ENCODE data around the gene ADAMTSL1.

Gene ADAMTSL1, protein sequence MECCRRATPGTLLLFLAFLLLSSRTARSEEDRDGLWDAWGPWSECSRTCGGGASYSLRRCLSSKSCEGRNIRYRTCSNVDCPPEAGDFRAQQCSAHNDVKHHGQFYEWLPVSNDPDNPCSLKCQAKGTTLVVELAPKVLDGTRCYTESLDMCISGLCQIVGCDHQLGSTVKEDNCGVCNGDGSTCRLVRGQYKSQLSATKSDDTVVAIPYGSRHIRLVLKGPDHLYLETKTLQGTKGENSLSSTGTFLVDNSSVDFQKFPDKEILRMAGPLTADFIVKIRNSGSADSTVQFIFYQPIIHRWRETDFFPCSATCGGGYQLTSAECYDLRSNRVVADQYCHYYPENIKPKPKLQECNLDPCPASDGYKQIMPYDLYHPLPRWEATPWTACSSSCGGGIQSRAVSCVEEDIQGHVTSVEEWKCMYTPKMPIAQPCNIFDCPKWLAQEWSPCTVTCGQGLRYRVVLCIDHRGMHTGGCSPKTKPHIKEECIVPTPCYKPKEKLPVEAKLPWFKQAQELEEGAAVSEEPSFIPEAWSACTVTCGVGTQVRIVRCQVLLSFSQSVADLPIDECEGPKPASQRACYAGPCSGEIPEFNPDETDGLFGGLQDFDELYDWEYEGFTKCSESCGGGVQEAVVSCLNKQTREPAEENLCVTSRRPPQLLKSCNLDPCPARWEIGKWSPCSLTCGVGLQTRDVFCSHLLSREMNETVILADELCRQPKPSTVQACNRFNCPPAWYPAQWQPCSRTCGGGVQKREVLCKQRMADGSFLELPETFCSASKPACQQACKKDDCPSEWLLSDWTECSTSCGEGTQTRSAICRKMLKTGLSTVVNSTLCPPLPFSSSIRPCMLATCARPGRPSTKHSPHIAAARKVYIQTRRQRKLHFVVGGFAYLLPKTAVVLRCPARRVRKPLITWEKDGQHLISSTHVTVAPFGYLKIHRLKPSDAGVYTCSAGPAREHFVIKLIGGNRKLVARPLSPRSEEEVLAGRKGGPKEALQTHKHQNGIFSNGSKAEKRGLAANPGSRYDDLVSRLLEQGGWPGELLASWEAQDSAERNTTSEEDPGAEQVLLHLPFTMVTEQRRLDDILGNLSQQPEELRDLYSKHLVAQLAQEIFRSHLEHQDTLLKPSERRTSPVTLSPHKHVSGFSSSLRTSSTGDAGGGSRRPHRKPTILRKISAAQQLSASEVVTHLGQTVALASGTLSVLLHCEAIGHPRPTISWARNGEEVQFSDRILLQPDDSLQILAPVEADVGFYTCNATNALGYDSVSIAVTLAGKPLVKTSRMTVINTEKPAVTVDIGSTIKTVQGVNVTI (N-terminal part only)

DNA sequence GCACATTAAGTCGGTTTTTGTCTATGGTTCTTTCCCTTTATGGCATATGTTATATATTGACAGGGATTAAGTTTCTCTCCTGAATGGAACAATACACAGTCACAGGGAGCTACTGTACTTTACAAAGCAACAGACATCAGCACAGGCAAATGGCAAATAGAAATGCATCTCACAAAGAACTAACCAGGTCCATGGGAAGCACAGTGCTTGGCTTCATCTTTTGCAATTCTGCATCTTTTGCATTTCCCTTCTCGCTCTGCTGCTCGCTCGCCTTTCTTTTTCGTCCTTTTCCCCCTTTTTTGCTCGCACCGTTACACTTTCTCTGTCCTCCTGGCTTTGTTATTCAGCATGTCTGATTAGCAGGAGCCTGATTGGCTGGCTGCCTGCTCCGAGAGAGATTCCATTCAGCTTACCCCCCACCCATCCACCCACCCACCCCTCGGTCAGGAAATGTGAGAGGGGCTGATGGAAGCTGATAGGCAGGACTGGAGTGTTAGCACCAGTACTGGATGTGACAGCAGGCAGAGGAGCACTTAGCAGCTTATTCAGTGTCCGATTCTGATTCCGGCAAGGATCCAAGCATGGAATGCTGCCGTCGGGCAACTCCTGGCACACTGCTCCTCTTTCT lies at the start of gene ADAMTSL1:
Gene ADAMTSL1 (plus strand): TSS at position 502 of the 628 bp plus-strand sequence. CDS start 80 bp downstream, at position 582.
- CTCF ChIA-PET, result no interaction called here
- Mint-ChIP-seq H3K9me3 (no peaks in the 10 kb centered on the region), H3K36me3 (no peaks in the 10 kb centered on the region), H3K27me3 (peaks cover 9% of the 10 kb centered on the region), H3K4me3 (no peak within 1 kb of the TSS), H3K4me1 (no peaks in the 10 kb centered on the region), H3K27ac (no peak within 1 kb of the TSS)
- DNase-seq, result no peak

DNA sequence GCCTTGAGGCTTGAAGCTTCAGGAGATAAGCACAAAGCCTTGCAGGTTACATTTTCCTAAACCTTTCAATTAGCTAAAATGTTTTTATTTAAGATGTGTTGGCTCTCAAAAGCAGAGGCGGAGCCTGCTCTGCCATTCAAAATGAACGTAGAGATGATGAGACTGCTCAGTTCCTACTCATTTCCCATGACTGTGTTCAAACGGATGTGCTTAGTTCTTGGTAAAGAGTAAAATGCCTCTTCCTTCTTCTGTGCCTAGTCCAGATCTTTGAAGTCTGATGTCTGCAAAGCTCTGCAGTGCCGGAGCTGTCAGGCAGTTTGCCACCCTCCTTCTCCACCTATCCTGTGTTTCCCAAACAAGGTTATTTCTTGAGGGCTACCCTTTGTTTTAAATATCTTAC lies 46.3 kb upstream of the ADAMTSL1 start:
- Mint-ChIP-seq H3K36me3 (no peaks in the 10 kb centered on the region), H3K4me3 (no peak overlapping the region), H3K27me3 (no peaks in the 10 kb centered on the region), H3K9me3 (no peaks in the 10 kb centered on the region), H3K27ac (no peak overlapping the region), H3K4me1 (no peaks in the 10 kb centered on the region)
- CTCF ChIA-PET, result no interaction called here
- DNase-seq, result no peak

DNA sequence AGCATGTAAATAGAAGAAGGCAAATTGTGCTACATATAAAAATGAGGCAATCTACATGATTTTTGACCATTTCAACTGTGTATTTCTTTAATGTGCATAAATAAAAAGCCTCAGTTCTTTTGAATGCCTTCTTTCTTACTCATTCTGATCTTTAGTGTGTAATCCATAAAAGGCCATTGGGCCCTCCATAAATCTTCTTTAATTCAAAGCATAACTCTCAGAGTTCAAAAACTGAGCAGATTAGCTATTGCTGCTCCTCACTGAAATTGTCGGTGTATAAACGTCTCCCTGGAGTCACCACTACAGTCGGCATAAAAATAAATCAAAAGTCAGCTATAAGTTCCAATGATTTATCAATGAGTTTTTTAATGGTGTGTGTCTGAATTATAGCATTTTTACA lies 45.3 kb upstream of the ADAMTSL1 start:
- Mint-ChIP-seq H3K36me3 (no peaks in the 10 kb centered on the region), H3K27ac (no peak overlapping the region), H3K9me3 (no peaks in the 10 kb centered on the region), H3K4me3 (no peak overlapping the region), H3K27me3 (no peaks in the 10 kb centered on the region), H3K4me1 (no peaks in the 10 kb centered on the region)
- CTCF ChIA-PET, result no interaction called here
- no peak for DNase-seq

DNA sequence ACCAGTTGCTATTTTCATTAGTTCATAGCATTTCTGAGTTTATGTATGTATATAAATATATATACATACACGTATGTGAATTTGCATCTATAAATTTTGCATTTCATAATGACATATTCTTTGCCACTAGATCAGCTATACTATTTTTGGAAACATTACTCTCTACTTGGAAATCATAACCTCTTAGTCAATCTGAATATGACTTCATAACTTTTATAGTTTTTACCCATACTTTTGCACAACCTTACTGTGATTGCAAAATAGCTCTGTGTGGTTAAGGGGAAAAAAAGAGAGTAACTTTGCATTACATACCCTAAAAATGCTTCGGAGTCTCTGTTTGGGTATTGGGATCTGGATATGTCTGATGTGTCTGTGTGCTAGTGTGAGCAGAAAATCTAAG lies 44.9 kb upstream of the ADAMTSL1 start:
- CTCF ChIA-PET, result no interaction called here
- Mint-ChIP-seq H3K27me3 (no peaks in the 10 kb centered on the region), H3K36me3 (no peaks in the 10 kb centered on the region), H3K27ac (no peak overlapping the region), H3K4me1 (no peaks in the 10 kb centered on the region), H3K9me3 (no peaks in the 10 kb centered on the region), H3K4me3 (no peak overlapping the region)
- no peak for DNase-seq

DNA sequence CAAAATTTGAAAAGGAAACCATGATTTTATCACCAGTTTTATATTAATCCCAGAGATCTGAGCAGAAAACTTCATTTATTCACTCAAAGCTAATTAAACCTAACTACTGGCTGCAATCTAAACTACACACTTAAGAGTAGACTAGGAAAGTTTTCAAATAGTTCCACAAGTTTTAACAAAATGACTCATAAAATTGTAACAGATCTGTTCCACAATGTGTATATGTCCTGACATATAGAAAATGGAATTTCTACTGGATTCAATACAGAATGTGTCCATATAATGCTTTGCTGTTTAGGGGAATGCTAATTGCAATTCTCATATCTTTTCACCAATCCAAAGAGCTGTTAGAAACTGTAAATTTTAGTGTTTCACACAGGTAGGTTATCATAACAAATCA lies 40.3 kb upstream of the ADAMTSL1 start:
- H3K4me3 Mint-ChIP-seq, result no peak overlapping the region
- CTCF ChIA-PET, result interaction anchor here (2.2 kb wide), 1 partner anchor 9 kb away, joined by 7 read pairs; no protein-coding TSS in a partner anchor

DNA sequence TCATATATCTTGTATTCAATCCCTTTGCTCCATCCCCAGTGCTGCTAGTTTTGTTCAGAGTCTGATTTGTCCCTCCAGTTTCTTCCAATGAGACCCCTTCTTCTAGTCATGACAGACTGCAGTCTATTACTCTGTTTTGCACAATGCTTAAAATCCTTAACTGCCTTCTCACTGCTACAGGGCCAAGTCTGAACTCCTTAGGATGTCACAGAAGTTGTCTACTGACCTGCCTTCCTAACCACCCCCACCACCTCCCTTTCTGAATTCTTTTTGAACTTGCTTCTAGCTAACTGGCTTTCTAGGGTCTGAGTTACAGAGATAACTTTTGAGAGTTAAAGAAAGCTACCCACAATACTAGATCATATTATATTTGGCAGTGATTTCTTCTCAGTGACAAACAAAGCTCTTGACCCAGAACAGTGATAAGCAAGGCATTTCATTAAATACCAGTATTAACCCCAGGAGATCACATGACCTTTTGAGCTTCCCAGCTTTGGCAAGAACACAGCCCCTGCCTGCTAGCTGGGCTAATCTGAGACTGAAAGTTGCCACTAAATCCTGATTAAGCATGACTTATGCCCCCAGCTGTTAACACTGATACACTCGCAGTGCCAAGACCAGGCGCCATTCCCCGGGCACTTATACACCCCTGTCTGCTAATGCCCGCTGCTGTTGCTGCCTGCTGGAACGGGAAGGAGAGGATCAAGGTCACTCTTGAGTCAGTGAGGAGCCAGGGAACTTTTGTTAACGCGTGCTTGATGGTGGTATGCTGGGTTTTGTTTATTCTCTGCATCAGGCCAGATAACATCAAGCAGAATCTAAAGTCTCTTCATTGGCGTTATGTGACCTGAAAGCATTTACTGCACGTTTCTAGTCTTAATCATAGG lies 36.4 kb upstream of the ADAMTSL1 start:
- CTCF ChIA-PET, result no interaction called here
- H3K27me3 Mint-ChIP-seq, result peaks cover 27% of the 10 kb centered on the region
- H3K4me3 Mint-ChIP-seq, result no peak overlapping the region
- no peak overlapping the region for H3K27ac Mint-ChIP-seq
- no peak for DNase-seq
- no peaks in the 10 kb centered on the region for H3K36me3 Mint-ChIP-seq
- H3K4me1 Mint-ChIP-seq, result no peaks in the 10 kb centered on the region
- no peaks in the 10 kb centered on the region for H3K9me3 Mint-ChIP-seq

More for the DNA sequence above, 40.3 kb upstream of the ADAMTSL1 start:
- Mint-ChIP-seq H3K9me3 (no peaks in the 10 kb centered on the region), H3K27me3 (peaks cover 18% of the 10 kb centered on the region), H3K4me1 (no peaks in the 10 kb centered on the region), H3K27ac (no peak overlapping the region), H3K36me3 (no peaks in the 10 kb centered on the region)
- no peak for DNase-seq

DNA sequence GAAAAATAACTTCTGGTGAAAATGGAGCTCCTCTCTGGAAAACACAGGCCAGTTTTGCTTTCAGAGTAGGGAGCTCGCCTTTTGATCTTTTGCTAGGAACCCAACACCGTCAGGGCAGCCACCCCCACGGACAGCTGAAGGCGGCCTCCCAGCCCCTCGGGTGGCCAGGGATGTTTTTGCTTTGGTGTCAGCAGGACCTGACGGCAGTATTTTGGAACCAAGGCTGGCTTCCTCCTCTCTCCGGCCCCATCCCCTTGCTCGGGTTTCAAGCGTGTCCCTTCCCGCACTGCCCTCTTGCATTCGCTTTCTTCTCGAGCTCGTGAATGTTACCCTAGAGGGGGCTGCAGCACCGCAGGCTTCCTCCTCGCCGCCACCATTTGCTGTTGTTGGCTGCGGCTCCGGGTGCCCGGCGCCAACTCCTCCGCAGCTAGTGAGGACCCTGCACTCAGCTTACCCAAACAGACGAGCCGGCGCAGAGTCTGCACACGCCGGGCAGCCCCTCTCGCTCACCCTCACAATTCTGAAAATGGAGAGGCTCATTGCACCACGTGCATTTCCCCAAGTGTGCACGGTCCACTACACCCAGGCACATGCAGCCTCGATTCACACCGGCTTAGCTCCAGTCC lies 35.5 kb upstream of the ADAMTSL1 start:
- peaks cover 27% of the 10 kb centered on the region for H3K27me3 Mint-ChIP-seq
- no peak overlapping the region for H3K4me3 Mint-ChIP-seq
- no peak for DNase-seq
- CTCF ChIA-PET, result no interaction called here
- H3K9me3 Mint-ChIP-seq, result no peaks in the 10 kb centered on the region
- no peak overlapping the region for H3K27ac Mint-ChIP-seq
- H3K36me3 Mint-ChIP-seq, result no peaks in the 10 kb centered on the region
- no peaks in the 10 kb centered on the region for H3K4me1 Mint-ChIP-seq

DNA sequence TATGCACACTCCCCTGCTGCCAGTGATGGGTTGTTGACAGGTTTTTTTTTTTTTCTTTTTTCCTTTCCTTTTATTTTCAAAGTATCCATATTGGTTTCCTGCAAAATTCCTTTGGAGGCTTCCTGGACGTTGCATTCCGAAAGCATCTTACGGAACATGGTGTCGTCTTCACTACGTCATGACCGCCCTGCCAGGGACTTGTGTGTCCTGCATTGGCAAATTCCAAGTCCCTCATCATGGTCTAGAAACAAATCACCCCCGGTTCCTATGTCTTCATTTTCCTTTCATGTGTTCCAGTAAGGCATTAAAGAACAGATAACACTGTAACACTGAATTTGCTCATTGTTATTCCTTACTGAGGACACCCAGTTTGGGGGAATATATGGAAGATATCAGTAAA lies 35.0 kb upstream of the ADAMTSL1 start:
- no peak overlapping the region for H3K27ac Mint-ChIP-seq
- H3K9me3 Mint-ChIP-seq, result no peaks in the 10 kb centered on the region

DNA sequence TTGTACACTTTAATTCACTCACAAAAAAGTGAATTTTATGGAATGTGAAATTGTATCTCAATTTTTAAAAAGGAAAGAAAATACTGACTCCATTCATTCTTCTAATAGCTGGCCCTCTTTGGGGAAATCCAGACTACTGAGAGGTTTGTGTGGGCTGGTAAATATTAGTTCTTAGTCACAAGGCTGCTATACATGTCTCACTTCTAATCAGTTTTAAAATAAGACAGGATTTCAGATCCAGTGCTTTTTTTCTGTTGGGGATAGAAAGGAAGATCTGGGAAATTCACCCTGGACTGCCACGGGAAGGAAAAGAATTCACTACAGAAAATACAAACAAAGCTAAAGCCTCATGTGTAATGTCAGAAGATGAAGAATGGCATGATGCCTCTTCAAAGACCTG lies 32.7 kb upstream of the ADAMTSL1 start:
- no peak for DNase-seq
- H3K27ac Mint-ChIP-seq, result no peak overlapping the region
- no peaks in the 10 kb centered on the region for H3K4me1 Mint-ChIP-seq
- CTCF ChIA-PET, result interaction anchor here (0.9 to 2.7 kb wide), 3 partner anchors 15 to 587 kb away, joined by 3 to 13 read pairs (median 7); no protein-coding TSS in a partner anchor
- H3K4me3 Mint-ChIP-seq, result no peak overlapping the region
- no peaks in the 10 kb centered on the region for H3K36me3 Mint-ChIP-seq
- H3K9me3 Mint-ChIP-seq, result no peaks in the 10 kb centered on the region
- peaks cover 27% of the 10 kb centered on the region for H3K27me3 Mint-ChIP-seq

More for the DNA sequence above, 35.0 kb upstream of the ADAMTSL1 start:
- CTCF ChIA-PET, result interaction anchor here (0.6 kb wide), 1 partner anchor 471 kb away, joined by 5 read pairs; no protein-coding TSS in a partner anchor
- Mint-ChIP-seq H3K36me3 (no peaks in the 10 kb centered on the region), H3K4me3 (no peak overlapping the region), H3K4me1 (no peaks in the 10 kb centered on the region), H3K27me3 (peaks cover 27% of the 10 kb centered on the region)
- no peak for DNase-seq

DNA sequence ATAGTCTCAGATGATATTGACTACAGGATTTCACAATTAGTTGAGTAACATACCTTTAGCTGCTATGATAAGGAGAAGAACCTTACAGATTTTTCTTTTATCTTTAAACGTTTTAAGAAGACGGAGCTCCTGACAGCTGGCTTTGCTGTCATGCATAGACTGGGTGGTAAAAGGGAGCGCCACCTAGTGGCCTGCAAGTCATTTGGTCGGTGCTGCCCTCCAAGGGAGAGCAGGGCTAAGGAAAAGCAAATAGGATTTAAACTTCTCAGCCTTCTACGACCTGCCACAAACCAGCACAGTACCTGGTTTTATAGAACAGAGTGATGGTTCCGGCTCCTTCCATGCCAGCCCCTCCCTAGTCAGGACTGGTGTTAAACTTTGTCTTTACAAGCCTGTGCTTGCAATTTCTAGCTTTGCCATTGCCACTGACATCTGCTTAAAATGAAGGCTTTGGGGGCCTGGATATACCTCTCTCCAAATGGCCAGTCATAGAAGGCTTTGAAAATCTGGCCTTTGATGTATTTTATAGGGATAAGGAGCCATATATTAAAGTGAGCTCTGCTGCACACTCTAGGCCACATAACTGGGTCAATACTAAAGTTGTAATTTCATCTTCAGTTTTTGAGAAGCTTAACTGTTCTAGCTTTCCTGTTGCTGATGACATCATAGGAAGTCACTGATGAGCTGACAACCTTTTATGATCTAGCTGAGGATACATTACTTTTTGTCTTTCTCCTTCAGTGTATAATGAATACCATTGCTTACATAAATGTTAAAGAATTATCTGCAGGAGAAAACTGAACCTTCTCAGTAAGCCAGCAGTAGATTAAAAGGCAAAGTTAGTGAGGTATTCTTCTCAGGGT lies 31.1 kb upstream of the ADAMTSL1 start:
- DNase-seq, result peak; percentile 64
- CTCF ChIA-PET, result interaction anchor here (0.8 to 3.3 kb wide), 14 partner anchors 8 to 1354 kb away, joined by 3 to 26 read pairs (median 4); no protein-coding TSS in a partner anchor
- H3K4me1 Mint-ChIP-seq, result no peaks in the 10 kb centered on the region
- H3K27ac Mint-ChIP-seq, result no peak overlapping the region
- no peaks in the 10 kb centered on the region for H3K36me3 Mint-ChIP-seq
- H3K27me3 Mint-ChIP-seq, result peaks cover 17% of the 10 kb centered on the region
- H3K4me3 Mint-ChIP-seq, result no peak overlapping the region
- no peaks in the 10 kb centered on the region for H3K9me3 Mint-ChIP-seq

DNA sequence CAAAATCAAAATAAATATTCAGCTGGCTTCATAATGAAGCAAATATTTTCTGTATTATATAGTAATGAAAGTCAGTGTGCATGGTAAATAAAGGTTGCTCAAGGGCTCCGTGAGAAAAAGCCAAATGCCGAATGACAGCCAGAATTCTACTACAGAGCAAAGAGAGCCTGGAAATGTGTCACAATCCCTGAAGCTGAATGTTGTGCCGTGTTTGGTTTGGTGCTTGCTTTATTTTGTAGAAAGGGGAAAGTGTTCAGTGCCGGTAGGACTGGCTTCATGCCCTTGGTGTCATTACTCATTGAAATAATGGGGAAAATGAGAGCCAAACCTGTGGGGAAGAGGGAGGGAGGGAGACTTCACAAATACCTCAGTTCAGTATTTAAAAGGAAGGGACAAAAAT lies 26.8 kb upstream of the ADAMTSL1 start:
- Mint-ChIP-seq H3K27me3 (no peaks in the 10 kb centered on the region), H3K36me3 (no peaks in the 10 kb centered on the region), H3K4me3 (no peak overlapping the region), H3K4me1 (no peaks in the 10 kb centered on the region), H3K27ac (no peak overlapping the region), H3K9me3 (no peaks in the 10 kb centered on the region)
- CTCF ChIA-PET, result no interaction called here
- DNase-seq, result no peak

DNA sequence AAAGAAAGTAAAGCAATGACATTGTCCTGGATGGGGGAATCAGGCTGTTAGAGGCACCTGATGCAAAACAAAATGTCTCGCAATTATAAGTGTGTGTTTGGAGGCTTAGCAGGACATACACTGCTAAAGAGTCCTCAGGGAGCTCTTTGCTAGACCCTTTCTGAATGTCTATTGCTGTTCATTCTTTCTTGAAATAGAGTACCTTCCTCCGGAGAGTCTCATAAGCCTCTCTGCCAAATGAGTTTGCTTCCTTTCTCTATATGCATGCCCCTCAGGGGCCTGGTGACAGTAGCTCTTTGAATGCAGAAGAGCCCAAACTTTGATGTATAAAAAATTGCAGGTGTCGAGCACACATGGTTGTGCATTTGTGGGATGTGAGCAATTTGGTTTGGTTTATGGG lies 26.4 kb upstream of the ADAMTSL1 start:
- Mint-ChIP-seq H3K36me3 (no peaks in the 10 kb centered on the region), H3K4me1 (no peaks in the 10 kb centered on the region), H3K27ac (no peak overlapping the region), H3K4me3 (no peak overlapping the region), H3K9me3 (no peaks in the 10 kb centered on the region), H3K27me3 (no peaks in the 10 kb centered on the region)
- CTCF ChIA-PET, result no interaction called here
- DNase-seq, result no peak

Measured in activated naive CD4-positive, alpha-beta T cell treated with anti-CD3 and anti-CD28 coated beads, Interleukin-2, amount 10 ng/mL, durations not matched to agents 7 days and 5 days (primary cell).